ENCODE results near the gene VPS16.

The VPS16 gene

GRCh38 chr20:2840138-2840966 lies at the start of gene VPS16, which contains the start of gene PCED1A:
TSS of gene VPS16 (plus strand) at chr20:2840745. CDS start at chr20:2840775, 30 bp downstream.
TSS of gene PCED1A (minus strand) at chr20:2840655. CDS start at chr20:2839912, 743 bp downstream.
- no peak for DNase-seq

- DNase-seq: no peak
These were observed 47.1 kb upstream of the VPS16 start for GRCh38 chr20:2793471-2793870.

- no peak for DNase-seq
These were observed 46.3 kb upstream of the VPS16 start for GRCh38 chr20:2794202-2794748.

- no peak for DNase-seq
These were observed 45.6 kb upstream of the VPS16 start for GRCh38 chr20:2794866-2795447.

- DNase-seq: no peak
These were observed 45.1 kb upstream of the VPS16 start for GRCh38 chr20:2795451-2795850.

GRCh38 chr20:2796011-2796660 lies 44.4 kb upstream of the VPS16 start:
- DNase-seq: no peak

- DNase-seq: no peak
These were observed 43.2 kb upstream of the VPS16 start for GRCh38 chr20:2797136-2797983.

GRCh38 chr20:2798095-2798805 lies 42.3 kb upstream of the VPS16 start:
- no peak for DNase-seq

- DNase-seq: no peak
These were observed 41.7 kb upstream of the VPS16 start for GRCh38 chr20:2798814-2799213.

GRCh38 chr20:2799271-2799670 lies 41.3 kb upstream of the VPS16 start:
- no peak for DNase-seq

GRCh38 chr20:2799688-2800520 lies 40.6 kb upstream of the VPS16 start:
- DNase-seq: no peak

- no peak for DNase-seq
These were observed 39.8 kb upstream of the VPS16 start, which contains the start of gene CPXM1 for GRCh38 chr20:2800521-2801285. TSS of gene CPXM1 (minus strand) at chr20:2800627. CDS start at chr20:2800572, 55 bp downstream.

- no peak for DNase-seq
These were observed 39.2 kb upstream of the VPS16 start for GRCh38 chr20:2801286-2801728.

- DNase-seq: no peak
These were observed 36.3 kb upstream of the VPS16 start for GRCh38 chr20:2804041-2804828.

- no peak for DNase-seq
These were observed 35.5 kb upstream of the VPS16 start for GRCh38 chr20:2804852-2805688.

- DNase-seq: no peak
These were observed 34.7 kb upstream of the VPS16 start for GRCh38 chr20:2805689-2806350.

GRCh38 chr20:2806351-2806701 lies 34.2 kb upstream of the VPS16 start:
- DNase-seq: no peak

GRCh38 chr20:2807019-2807418 lies 33.5 kb upstream of the VPS16 start:
- DNase-seq: no peak
